GM10266 (cell line): ENCODE results near the gene ABCA8.

Experiments used
- DNase-seq: peaks from one replicate; pipeline ENCODE4 v3.0.0; 2012; ENCODE audit errors: extremely low spot score
- CTCF ChIP-seq: IDR thresholded peaks from 2 replicates; pipeline ENCODE4 v1.5.1; 2012; ENCODE audit warnings: mild to moderate bottlenecking, low read depth; ENCODE audit not compliant: control insufficient read depth, insufficient read depth; ENCODE audit errors: missing control alignments

Gene ABCA8

GRCh38 chr17:68853036-68853435 is 102.2 kb downstream of the ABCA8 start:
- no peak for TF ChIP-seq CTCF
- DNase-seq = no peak

- no peak for DNase-seq
- TF ChIP-seq CTCF = no peak
These were observed 103.3 kb downstream of the ABCA8 start for GRCh38 chr17:68851890-68852289.

DNA sequence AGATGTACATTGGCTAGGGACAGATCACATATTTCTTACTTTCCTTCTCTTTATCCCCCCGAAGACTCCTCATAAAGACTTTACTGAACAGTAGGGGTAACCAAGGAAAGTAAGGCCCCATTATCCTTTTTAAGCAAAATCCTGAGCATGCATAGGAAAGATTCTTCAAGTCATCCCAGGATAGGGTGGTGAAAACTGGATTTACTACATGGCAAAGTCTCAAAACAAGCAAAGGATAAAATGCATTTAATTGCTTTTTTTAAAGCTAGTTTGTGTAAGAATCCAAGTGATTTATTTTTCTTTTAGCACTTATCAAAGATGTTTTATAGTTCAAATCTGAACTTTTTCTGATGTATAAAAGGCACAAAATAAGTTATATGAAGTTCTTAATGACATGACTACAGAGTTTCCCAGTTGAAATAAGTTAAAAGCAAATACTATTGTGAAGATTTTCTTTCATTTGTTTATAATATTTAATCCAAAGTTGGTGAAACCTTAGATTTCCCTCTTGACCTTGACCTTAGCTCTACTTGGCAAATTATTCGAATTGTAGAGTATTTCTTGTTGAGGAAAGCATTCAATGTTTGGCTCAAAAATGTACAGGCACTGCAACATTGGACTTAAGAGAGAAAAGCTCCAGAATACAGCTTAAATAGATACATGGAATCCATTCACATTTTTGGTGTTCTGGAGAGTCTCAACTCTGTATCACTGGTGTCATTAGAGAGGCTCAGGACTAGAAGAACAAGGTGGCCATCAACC is 104.3 kb downstream of the ABCA8 start:
- DNase-seq = no peak
- TF ChIP-seq CTCF = no peak

- DNase-seq = no peak
- no peak for TF ChIP-seq CTCF
These were observed 105.2 kb downstream of the ABCA8 start for GRCh38 chr17:68849673-68850610.

DNA sequence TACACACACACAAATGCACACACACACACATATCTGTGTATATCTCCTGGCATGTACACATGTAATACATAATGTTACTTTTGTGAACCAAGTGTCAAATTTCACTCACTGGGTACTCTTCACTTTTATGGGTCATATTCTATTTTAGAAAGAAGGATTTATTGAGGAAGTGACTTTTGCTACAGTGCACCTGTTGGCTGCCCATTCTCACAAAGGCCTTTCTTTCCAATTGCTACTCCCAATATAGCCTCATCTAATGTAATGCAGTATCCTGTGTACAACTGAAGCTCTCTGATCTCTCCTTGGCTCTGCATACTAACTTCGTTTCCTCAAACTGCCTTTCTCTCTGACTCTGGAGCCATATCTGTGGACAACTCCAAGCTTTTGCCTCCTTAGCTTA is 107.5 kb downstream of the ABCA8 start:
- no peak for TF ChIP-seq CTCF
- no peak for DNase-seq

- no peak for TF ChIP-seq CTCF
- DNase-seq = no peak
These were observed 111.7 kb downstream of the ABCA8 start for GRCh38 chr17:68843522-68843921.

DNA sequence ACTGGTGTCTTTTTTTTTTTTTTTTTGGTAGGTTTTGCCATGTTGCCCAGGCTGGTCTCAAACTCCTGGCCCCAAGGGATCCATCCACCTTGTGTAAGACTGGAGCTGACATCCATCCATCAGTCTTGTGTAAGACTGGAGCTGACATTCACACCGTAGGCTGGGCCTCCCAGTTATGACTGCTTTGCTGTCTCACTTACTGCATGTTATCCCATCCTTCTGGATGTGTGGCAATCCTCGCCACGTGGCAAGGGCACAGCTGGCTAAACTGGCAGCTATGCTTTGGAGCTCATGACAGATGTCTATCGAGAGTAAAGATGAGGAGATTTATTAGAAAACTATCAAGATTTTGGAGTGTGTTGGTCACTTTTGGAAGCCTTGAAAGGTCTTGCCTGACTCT is 115.1 kb downstream of the ABCA8 start:
- no peak for TF ChIP-seq CTCF
- DNase-seq = no peak
